ENCODE results near the gene BET1L. TPM values are rescaled to one million over a fixed set of nuclear protein-coding genes. Genes with fewer than 3 reads are reported as not detected.
A peak's percentile ranks its signal among the peaks of the same experiment; 100 is the strongest.

The BET1L gene
- total and polyA plus RNA-seq, 8 donors = 36.1 to 53.6 (median 43.4) TPM

DNA sequence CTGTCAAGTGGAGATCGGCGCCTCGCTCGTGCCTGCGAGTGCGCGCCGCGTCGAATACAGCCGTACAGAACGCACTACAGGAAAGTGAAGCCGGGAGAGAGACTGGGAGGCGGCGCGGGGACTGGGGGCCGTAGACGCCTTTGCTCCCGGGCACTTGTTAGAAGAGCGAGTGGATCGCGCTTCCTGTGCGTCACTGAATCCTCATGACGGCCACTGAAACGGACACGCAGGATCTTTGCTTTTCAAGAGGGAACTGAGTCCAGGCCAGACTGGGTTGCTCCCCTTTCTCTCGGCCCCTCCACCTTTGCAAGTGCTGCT lies 623 bp upstream of the BET1L start:
- ATAC-seq = peak; percentile 18
- peaks cover 25 to 66% of the 10 kb centered on the region in 2 donors for H3K4me1 ChIP-seq
- H3K4me3 ChIP-seq = peak overlapping the region; percentile 97 to 100
- H3K27me3 ChIP-seq = no peaks in the 10 kb centered on the region
- TF ChIP-seq, protein P1, sequence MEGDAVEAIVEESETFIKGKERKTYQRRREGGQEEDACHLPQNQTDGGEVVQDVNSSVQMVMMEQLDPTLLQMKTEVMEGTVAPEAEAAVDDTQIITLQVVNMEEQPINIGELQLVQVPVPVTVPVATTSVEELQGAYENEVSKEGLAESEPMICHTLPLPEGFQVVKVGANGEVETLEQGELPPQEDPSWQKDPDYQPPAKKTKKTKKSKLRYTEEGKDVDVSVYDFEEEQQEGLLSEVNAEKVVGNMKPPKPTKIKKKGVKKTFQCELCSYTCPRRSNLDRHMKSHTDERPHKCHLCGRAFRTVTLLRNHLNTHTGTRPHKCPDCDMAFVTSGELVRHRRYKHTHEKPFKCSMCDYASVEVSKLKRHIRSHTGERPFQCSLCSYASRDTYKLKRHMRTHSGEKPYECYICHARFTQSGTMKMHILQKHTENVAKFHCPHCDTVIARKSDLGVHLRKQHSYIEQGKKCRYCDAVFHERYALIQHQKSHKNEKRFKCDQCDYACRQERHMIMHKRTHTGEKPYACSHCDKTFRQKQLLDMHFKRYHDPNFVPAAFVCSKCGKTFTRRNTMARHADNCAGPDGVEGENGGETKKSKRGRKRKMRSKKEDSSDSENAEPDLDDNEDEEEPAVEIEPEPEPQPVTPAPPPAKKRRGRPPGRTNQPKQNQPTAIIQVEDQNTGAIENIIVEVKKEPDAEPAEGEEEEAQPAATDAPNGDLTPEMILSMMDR (IDR thresholded peaks at IDR 0.05) = no peak
- no peaks in the 10 kb centered on the region for H3K9me3 ChIP-seq
- peak overlapping the region; percentile 99 to 100 for H3K27ac ChIP-seq
- peak in 2 of 4 donors; percentile 60 to 88 for DNase-seq
- H3K36me3 ChIP-seq = peaks cover 0 to 63% of the 10 kb centered on the region in 2 donors
- intact Hi-C loops (cut with DNase I) = no loop called here

- intact Hi-C loops (cut with DNase I) = no loop called here
- peak in 1 of 4 donors; percentile 10 for DNase-seq
- Histone ChIP-seq H3K4me1 (peaks cover 25 to 75% of the 10 kb centered on the region in 2 donors), H3K4me3 (peak overlapping the region; percentile 97 to 100), H3K27me3 (no peaks in the 10 kb centered on the region), H3K9me3 (no peaks in the 10 kb centered on the region), H3K36me3 (peaks cover 0 to 54% of the 10 kb centered on the region in 2 donors), H3K27ac (peak overlapping the region; percentile 99 to 100)
- TF ChIP-seq, protein P1 (IDR thresholded peaks at IDR 0.05) = no peak
- peak; percentile 12 for ATAC-seq
Measured at GRCh38 chr11:206526-207207, 532 bp downstream of the BET1L start.

DNA sequence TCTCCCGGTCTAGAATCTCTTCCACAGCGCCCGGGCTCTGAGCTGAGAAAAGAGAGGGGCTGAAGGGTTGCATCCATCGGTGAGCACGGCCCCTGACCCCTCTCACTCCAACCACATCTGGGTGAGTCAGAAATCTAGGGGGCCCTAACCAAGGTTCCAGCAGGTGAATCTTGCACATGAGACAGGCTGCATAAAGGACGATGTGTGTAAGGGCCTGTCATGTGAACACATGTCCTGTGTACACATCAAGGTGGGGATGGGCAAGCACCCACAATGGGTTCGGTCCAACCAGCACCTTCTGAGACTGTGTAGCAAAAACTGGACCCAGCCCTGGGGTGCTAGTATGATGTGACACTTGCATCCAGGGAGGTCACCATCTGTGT lies 1.2 kb downstream of the BET1L start:
- intact Hi-C loops (cut with DNase I) = no loop called here
- peaks cover 0 to 53% of the 10 kb centered on the region in 2 donors for H3K36me3 ChIP-seq
- ATAC-seq (no peak), DNase-seq (no peak)
- H3K27ac ChIP-seq = peak overlapping the region in 1 of 2 donors; percentile 99
- H3K4me3 ChIP-seq = peak overlapping the region; percentile 97 to 100
- TF ChIP-seq, protein P1 (IDR thresholded peaks at IDR 0.05) = no peak
- peaks cover 25 to 77% of the 10 kb centered on the region in 2 donors for H3K4me1 ChIP-seq
- H3K27me3 ChIP-seq = no peaks in the 10 kb centered on the region
- no peaks in the 10 kb centered on the region for H3K9me3 ChIP-seq

GRCh38 chr11:205221-206001 lies 1.8 kb downstream of the BET1L start:
- DNase-seq (no peak), ATAC-seq (no peak)
- no peaks in the 10 kb centered on the region for H3K9me3 ChIP-seq
- H3K36me3 ChIP-seq = peaks cover 0 to 53% of the 10 kb centered on the region in 2 donors
- intact Hi-C loops (cut with DNase I) = no loop called here
- H3K27me3 ChIP-seq = no peaks in the 10 kb centered on the region
- TF ChIP-seq, protein P1 (IDR thresholded peaks at IDR 0.05) = no peak
- peaks cover 23 to 71% of the 10 kb centered on the region in 2 donors for H3K4me1 ChIP-seq
- H3K4me3 ChIP-seq = peak overlapping the region in 1 of 2 donors; percentile 97
- H3K27ac ChIP-seq = no peak overlapping the region

DNA sequence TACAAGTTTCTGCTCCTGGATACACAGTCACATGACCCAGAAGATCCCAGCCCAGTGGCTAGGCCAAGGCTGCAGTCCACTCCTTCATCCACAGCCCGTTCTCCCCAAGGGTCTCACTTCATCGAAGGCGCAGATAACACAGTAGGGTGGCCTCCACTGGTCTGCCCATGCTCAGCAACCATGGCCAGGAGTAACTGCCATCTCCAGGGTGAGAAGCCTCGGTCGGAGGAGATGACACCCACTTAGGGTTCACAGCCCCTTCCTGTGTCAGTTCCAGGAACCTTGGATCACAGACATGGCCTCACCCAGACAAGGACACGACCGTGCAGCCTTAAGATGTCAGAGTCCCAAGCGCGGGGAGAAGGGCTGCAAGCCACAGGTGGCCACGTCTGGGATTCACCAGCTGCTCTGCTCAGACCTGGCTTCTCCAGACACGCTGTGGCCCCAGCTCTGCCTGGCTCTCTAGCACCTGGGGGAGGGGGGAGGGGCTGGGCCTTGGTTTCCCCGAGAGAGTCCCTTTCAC lies 2.6 kb downstream of the BET1L start:
- H3K36me3 ChIP-seq = peaks cover 0 to 46% of the 10 kb centered on the region in 2 donors
- DNase-seq = no peak
- H3K27ac ChIP-seq = no peak overlapping the region
- H3K4me1 ChIP-seq = peaks cover 16 to 63% of the 10 kb centered on the region in 2 donors
- no peak for ATAC-seq
- intact Hi-C loops (cut with DNase I) = no loop called here
- H3K4me3 ChIP-seq = no peak overlapping the region
- H3K9me3 ChIP-seq = no peaks in the 10 kb centered on the region
- no peaks in the 10 kb centered on the region for H3K27me3 ChIP-seq
- TF ChIP-seq, protein P1 (IDR thresholded peaks at IDR 0.05) = no peak
